Coronary artery (tissue), 2 donors: ENCODE results near the gene ZNF429.

Experiments used
- DNase-seq: peaks from one replicate; pipeline ENCODE4 v3.0.0-alpha.2; 2017; ENCODE audit warnings: low spot score
- H3K27ac ChIP-seq, 2 donors: fragments of 200-600 bp; sonication (generic); one replicate each; pipeline ENCODE4 v1.5.1; 2016 to 2019
- H3K4me3 ChIP-seq: fragments of 200-600 bp; sonication (generic); 2 replicates; pipeline ENCODE4 v1.5.1; 2016; ENCODE audit warnings: mild to moderate bottlenecking, moderate library complexity
- CTCF ChIP-seq: fragments of 200-600 bp; sonication (generic); IDR thresholded peaks from one replicate; pipeline ENCODE4 v1.5.1; 2019; ENCODE audit warnings: antibody characterized with exemption

ZNF429 gene

GRCh38 chr19:21588065-21588601 lies 82.7 kb downstream of the ZNF429 start:
- no peak for TF ChIP-seq CTCF
- DNase-seq = no peak
- Histone ChIP-seq H3K27ac (no peak overlapping the region), H3K4me3 (no peak overlapping the region)

GRCh38 chr19:21590867-21591266 lies 85.5 kb downstream of the ZNF429 start:
- Histone ChIP-seq H3K4me3 (no peak overlapping the region), H3K27ac (no peak overlapping the region)
- DNase-seq = no peak
- TF ChIP-seq CTCF = no peak

GRCh38 chr19:21593008-21593481 lies 87.6 kb downstream of the ZNF429 start:
- Histone ChIP-seq H3K4me3 (no peak overlapping the region), H3K27ac (no peak overlapping the region)
- no peak for TF ChIP-seq CTCF
- no peak for DNase-seq

- Histone ChIP-seq H3K4me3 (no peak overlapping the region), H3K27ac (no peak overlapping the region)
- DNase-seq = no peak
- TF ChIP-seq CTCF = no peak
Observed at GRCh38 chr19:21593502-21593901, 88.1 kb downstream of the ZNF429 start.

- H3K27ac ChIP-seq = peak overlapping the region in 1 of 2 donors; percentile 45
- H3K4me3 ChIP-seq = no peak overlapping the region
- no peak for DNase-seq
- TF ChIP-seq CTCF = no peak
Observed at GRCh38 chr19:21593934-21594820, 88.8 kb downstream of the ZNF429 start.

- Histone ChIP-seq H3K27ac (no peak overlapping the region), H3K4me3 (no peak overlapping the region)
- DNase-seq = no peak
- TF ChIP-seq CTCF = no peak
Observed at GRCh38 chr19:21595185-21595584, 89.8 kb downstream of the ZNF429 start.
